Left ventricle myocardium inferior (tissue), 1 donor: Measurements from ENCODE around the gene EMID1. TPM values are rescaled to one million over a fixed set of nuclear protein-coding genes. Genes with fewer than 3 reads are reported as not detected.
A peak's percentile ranks its signal among the peaks of the same experiment; 100 is the strongest.

Experiments
- DNase-seq: peaks from one replicate; pipeline ENCODE4 v3.0.0-alpha.2; 2020
- H3K27ac ChIP-seq: fragments of 200-600 bp; replicated peaks from 2 replicates; pipeline ENCODE4 v1.8.0; 2021
- H3K27me3 ChIP-seq: fragments of 200-600 bp; 2 replicates; pipeline ENCODE4 v1.8.0; 2021; ENCODE audit warnings: low read depth
- H3K36me3 ChIP-seq: fragments of 200-600 bp; 2 replicates; pipeline ENCODE4 v1.8.0; 2021
- H3K4me1 ChIP-seq: fragments of 200-600 bp; 2 replicates; pipeline ENCODE4 v1.8.0; 2021
- H3K4me3 ChIP-seq: fragments of 200-600 bp; 2 replicates; pipeline ENCODE4 v1.8.0; 2021; ENCODE audit warnings: mild to moderate bottlenecking, moderate library complexity
- H3K9me3 ChIP-seq: fragments of 200-600 bp; replicated peaks from 2 replicates; pipeline ENCODE4 v1.8.0; 2021
- intact Hi-C: fragments of 100-400 bp; cut with micrococcal nuclease; formaldehyde crosslinking; loops from one replicate; pipeline ENCODE4 v1.11.0; 2022
- total RNA-seq: library from RNA; stranded (reverse); fragmentation: NEBNext Ultra II Directional; extraction: Animal tissue kit (Norgen Biotek cat#: 25700); gene quantifications from one replicate; pipeline ENCODE4 v1.2.1, GENCODE V29; 2021
- TF ChIP-seq, protein P1 (sequence below): fragments of 200-600 bp; IDR thresholded peaks from 2 replicates; pipeline ENCODE4 v1.8.0; 2021; ENCODE audit warnings: antibody characterized with exemption, mild to moderate bottlenecking, borderline replicate concordance
- donor health status: DM: no; HTN: yes; CAD: no; lungs with severe emphysema.

Gene EMID1
- total RNA-seq, 1 donor from 2014 or later = 0.74 TPM

DNA sequence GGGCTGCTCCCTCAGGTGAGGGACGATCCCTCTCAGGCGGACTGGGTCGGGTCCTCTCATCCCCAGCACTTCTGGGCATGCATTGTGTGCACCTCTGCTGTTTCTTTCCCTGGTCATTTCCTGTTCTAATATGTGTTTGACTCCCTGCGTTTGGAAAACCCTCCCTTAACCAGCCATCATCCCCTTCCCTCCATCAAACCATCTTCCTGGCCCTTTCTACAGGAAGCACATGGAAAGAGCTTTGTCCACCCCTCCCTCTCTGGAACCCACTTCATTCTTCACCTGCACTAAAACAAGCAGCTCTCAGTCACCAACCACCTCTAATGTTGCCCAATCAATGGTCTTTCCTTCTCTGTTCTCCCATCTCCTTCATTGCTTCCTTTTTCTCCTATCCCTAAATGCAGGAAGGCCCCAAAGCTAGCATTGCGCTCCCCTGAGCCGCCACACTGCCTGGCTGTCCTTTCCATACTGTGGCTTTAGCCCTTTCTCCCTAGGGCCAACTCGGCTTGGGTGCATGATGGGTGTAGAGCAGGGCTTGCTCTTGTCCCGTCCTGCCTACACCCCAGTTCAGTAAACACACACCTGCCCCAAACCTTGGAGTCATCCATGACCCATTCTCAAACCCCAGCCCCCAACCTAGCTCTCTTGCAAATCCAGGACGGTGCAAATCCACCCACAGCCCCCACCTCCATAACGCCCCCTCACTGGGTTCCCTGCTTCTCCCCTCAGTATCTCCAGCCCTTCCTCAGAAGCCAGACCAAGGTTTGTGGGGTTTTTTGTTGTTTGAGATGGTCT, 95.3 kb downstream of the EMID1 start:
- peaks cover 16% of the 10 kb centered on the region for H3K4me1 ChIP-seq
- TF ChIP-seq, protein P1, sequence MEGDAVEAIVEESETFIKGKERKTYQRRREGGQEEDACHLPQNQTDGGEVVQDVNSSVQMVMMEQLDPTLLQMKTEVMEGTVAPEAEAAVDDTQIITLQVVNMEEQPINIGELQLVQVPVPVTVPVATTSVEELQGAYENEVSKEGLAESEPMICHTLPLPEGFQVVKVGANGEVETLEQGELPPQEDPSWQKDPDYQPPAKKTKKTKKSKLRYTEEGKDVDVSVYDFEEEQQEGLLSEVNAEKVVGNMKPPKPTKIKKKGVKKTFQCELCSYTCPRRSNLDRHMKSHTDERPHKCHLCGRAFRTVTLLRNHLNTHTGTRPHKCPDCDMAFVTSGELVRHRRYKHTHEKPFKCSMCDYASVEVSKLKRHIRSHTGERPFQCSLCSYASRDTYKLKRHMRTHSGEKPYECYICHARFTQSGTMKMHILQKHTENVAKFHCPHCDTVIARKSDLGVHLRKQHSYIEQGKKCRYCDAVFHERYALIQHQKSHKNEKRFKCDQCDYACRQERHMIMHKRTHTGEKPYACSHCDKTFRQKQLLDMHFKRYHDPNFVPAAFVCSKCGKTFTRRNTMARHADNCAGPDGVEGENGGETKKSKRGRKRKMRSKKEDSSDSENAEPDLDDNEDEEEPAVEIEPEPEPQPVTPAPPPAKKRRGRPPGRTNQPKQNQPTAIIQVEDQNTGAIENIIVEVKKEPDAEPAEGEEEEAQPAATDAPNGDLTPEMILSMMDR = no peak
- intact Hi-C loops = no loop called here
- no peak for DNase-seq
- H3K36me3 ChIP-seq = peaks cover 52% of the 10 kb centered on the region
- no peaks in the 10 kb centered on the region for H3K27me3 ChIP-seq
- no peaks in the 10 kb centered on the region for H3K9me3 ChIP-seq
- H3K4me3 ChIP-seq = no peak overlapping the region
- no peak overlapping the region for H3K27ac ChIP-seq

DNA sequence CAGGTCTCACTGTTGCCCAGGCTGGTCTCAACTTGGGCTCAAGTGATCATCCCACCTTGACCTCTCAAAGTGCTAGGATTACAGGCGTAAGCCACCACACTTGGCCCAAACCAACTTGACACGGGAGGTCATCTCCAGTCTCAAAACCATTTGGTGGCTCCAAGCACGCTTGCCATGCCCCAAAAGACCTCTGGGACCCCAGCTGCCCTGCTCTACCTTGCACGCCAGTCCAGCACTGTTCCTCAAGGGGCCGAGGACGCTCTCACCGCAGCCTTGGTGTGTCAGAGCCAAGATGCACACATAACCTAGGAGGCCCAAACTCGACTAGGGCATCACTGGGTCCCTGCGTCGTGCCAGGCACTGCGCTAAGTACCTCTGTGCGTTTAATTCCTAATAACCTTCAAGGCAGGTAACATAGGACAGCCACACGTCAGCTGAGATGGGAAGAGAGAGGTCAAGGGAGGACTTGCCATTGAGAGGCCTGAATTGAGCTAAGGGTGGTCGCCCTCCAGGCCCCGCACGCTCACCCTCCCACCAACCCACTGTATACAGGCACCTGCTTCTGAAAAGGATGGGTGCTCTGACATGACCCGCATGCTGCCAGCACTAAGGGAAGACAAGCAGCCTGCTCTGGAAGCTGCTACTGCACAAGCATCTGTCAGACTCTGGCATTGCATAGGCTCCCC, 96.2 kb downstream of the EMID1 start:
- Histone ChIP-seq H3K4me3 (no peak overlapping the region), H3K27me3 (no peaks in the 10 kb centered on the region), H3K27ac (peak overlapping the region; percentile 48), H3K4me1 (peaks cover 24% of the 10 kb centered on the region), H3K9me3 (no peaks in the 10 kb centered on the region), H3K36me3 (peaks cover 43% of the 10 kb centered on the region)
- no peak for DNase-seq
- TF ChIP-seq, protein P1 = no peak
- intact Hi-C loops = no loop called here

DNA sequence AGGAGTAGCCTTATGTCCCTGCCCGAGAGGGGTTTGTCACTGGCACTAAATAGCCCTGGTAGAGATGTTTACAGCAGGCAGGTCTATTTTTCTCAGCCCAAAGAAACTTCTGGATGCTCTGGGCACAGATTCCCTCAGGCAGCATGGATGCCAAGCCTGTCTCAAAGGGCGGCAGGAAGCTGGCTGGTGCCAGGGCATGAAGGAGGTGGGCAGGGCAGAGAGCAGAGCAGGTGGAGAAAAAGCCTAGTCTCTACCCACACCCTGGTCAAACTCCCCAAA, 96.6 kb downstream of the EMID1 start:
- intact Hi-C loops = no loop called here
- Histone ChIP-seq H3K4me1 (peaks cover 29% of the 10 kb centered on the region), H3K27me3 (no peaks in the 10 kb centered on the region), H3K36me3 (peaks cover 39% of the 10 kb centered on the region), H3K27ac (peak overlapping the region; percentile 48), H3K4me3 (no peak overlapping the region), H3K9me3 (no peaks in the 10 kb centered on the region)
- no peak for DNase-seq
- TF ChIP-seq, protein P1 = no peak

DNA sequence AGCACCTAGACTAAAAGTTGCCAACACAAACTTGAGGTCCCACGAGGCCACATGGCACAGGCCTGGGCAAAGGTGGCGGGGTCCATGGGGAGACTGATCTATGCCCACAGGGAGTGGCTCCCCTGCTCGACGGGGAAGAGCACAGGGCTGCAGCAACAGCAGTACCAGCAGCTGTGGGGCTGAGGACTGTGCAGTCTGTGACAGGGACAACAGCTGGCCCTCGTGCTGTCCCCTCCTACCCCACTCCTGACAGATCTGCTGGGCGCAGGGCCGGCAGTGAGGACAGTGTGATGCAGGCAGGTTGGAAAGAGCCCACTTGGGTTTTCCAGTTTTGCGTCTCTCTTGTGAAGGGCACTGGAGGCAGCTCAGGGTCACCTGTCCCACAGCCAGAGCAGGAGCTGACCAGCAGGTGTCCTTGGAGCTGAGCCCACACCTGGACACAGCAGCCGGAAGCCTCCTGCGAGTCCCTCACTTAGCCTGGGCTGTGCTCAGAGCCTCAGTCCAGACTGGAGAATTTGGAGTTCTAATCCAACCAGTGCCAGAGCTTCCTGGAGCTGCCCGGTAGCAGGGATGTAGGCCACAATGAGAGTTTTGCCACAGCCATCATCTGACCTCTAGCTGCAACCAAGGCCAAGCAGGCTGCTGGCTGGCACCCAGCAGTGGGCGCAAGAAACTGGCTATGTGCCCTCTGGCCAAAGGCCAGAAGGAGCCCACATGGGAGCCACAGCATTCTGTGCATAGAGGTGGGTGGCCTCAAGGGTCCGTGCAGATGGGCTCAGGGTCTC, 97.2 kb downstream of the EMID1 start:
- H3K4me3 ChIP-seq = no peak overlapping the region
- peaks cover 35% of the 10 kb centered on the region for H3K4me1 ChIP-seq
- H3K36me3 ChIP-seq = peaks cover 33% of the 10 kb centered on the region
- intact Hi-C loops = no loop called here
- H3K27me3 ChIP-seq = no peaks in the 10 kb centered on the region
- H3K9me3 ChIP-seq = no peaks in the 10 kb centered on the region
- peak overlapping the region; percentile 48 for H3K27ac ChIP-seq
- DNase-seq = no peak
- TF ChIP-seq, protein P1 = no peak

DNA sequence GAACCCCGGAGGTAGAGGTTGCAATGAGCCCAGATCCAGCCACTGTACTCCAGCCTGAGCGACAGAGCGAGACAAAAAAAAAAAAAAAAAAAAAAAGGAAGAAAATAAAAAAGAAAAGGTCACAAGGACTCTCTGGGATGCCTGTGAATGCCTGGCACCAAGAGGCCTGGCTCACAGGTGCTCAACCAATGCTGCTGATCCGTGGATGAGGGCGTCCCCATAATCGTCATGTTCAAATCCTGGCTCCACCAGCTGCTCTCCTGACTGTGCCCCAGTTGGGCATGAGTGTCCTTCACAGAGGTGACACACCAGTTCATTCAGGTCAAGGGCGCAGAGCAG, 100.1 kb downstream of the EMID1 start:
- Histone ChIP-seq H3K36me3 (peaks cover 4% of the 10 kb centered on the region), H3K27me3 (no peaks in the 10 kb centered on the region), H3K9me3 (no peaks in the 10 kb centered on the region), H3K4me3 (peak overlapping the region; percentile 94), H3K27ac (peak overlapping the region; percentile 97), H3K4me1 (peaks cover 64% of the 10 kb centered on the region)
- no peak for DNase-seq
- TF ChIP-seq, protein P1 = no peak
- intact Hi-C loops = no loop called here
